Activated naive CD8-positive, alpha-beta T cell treated with anti-CD3 and anti-CD28 coated beads, Interleukin-2, amount 50 U/mL, for 16 hours (primary cell): ENCODE measurements around the gene SLC44A1.
A peak's percentile ranks its signal among the peaks of the same experiment; 100 is the strongest.

Source experiments
- DNase-seq: peaks from one replicate; pipeline ENCODE4 v3.0.0-alpha.2; 2020; ENCODE audit warnings: low read depth, low spot score

SLC44A1 gene

GRCh38 chr9:105392531-105392930 lies 148.1 kb downstream of the SLC44A1 start:
- no peak for DNase-seq

- DNase-seq, result no peak
These were observed 149.3 kb downstream of the SLC44A1 start for GRCh38 chr9:105393576-105394344.

- no peak for DNase-seq
These were observed 152.0 kb downstream of the SLC44A1 start for GRCh38 chr9:105396441-105396840.

- no peak for DNase-seq
These were observed 152.4 kb downstream of the SLC44A1 start for GRCh38 chr9:105396901-105397300.

- no peak for DNase-seq
These were observed 154.7 kb downstream of the SLC44A1 start for GRCh38 chr9:105399117-105399516.

- DNase-seq, result no peak
These were observed 157.2 kb downstream of the SLC44A1 start for GRCh38 chr9:105401651-105402050.

- DNase-seq, result no peak
These were observed 159.2 kb downstream of the SLC44A1 start for GRCh38 chr9:105403552-105404248.

- DNase-seq, result no peak
These were observed 161.2 kb downstream of the SLC44A1 start for GRCh38 chr9:105405514-105406131.

- DNase-seq, result no peak
These were observed 161.9 kb downstream of the SLC44A1 start for GRCh38 chr9:105406369-105406768.

GRCh38 chr9:105413525-105413924 lies 169.1 kb downstream of the SLC44A1 start:
- DNase-seq, result no peak

GRCh38 chr9:105414947-105415661 lies 170.7 kb downstream of the SLC44A1 start:
- DNase-seq, result peak; percentile 24

- DNase-seq, result no peak
These were observed 171.2 kb downstream of the SLC44A1 start for GRCh38 chr9:105415662-105415980.

- DNase-seq, result no peak
These were observed 172.4 kb downstream of the SLC44A1 start for GRCh38 chr9:105416840-105417239.

GRCh38 chr9:105418588-105419500 lies 174.4 kb downstream of the SLC44A1 start:
- no peak for DNase-seq

- DNase-seq, result no peak
These were observed 175.6 kb downstream of the SLC44A1 start for GRCh38 chr9:105419816-105420597.

GRCh38 chr9:105421154-105421553 lies 176.7 kb downstream of the SLC44A1 start:
- DNase-seq, result no peak

- no peak for DNase-seq
These were observed 177.4 kb downstream of the SLC44A1 start for GRCh38 chr9:105421864-105422263.

- no peak for DNase-seq
These were observed 181.5 kb downstream of the SLC44A1 start for GRCh38 chr9:105425816-105426433.

GRCh38 chr9:105426657-105427056 lies 182.2 kb downstream of the SLC44A1 start:
- DNase-seq, result no peak
